ENCODE measurements around the gene SIRT3. TPM values are rescaled to one million over a fixed set of nuclear protein-coding genes. Genes with fewer than 3 reads are reported as not detected.

The SIRT3 gene
- total RNA-seq, 1 donor from 2014 or later: 11.4 TPM

- Histone ChIP-seq H3K36me3 (ENCODE audit: control insufficient read depth, insufficient read depth, low read length) (no peaks in the 10 kb centered on the region), H3K4me3 (ENCODE audit: low read depth, low read length) (no peak overlapping the region), H3K27me3 (ENCODE audit: control insufficient read depth, insufficient read depth, low read length) (peaks cover 83% of the 10 kb centered on the region)
- no peak for TF ChIP-seq CTCF (IDR thresholded peaks at IDR 0.05; ENCODE audit: insufficient read depth, low read length, poor library complexity, severe bottlenecking)
- DNase-seq (ENCODE audit: low read depth): no peak
Observed at GRCh38 chr11:282630-283360, 46.7 kb upstream of the SIRT3 start.

- no peak for TF ChIP-seq CTCF (IDR thresholded peaks at IDR 0.05; ENCODE audit: insufficient read depth, low read length, poor library complexity, severe bottlenecking)
- no peaks in the 10 kb centered on the region for H3K36me3 ChIP-seq (ENCODE audit: control insufficient read depth, insufficient read depth, low read length)
- H3K4me3 ChIP-seq (ENCODE audit: low read depth, low read length): no peak overlapping the region
- no peak for DNase-seq (ENCODE audit: low read depth)
- peaks cover 77% of the 10 kb centered on the region for H3K27me3 ChIP-seq (ENCODE audit: control insufficient read depth, insufficient read depth, low read length)
Observed at GRCh38 chr11:282171-282570, 46.0 kb upstream of the SIRT3 start.

DNA sequence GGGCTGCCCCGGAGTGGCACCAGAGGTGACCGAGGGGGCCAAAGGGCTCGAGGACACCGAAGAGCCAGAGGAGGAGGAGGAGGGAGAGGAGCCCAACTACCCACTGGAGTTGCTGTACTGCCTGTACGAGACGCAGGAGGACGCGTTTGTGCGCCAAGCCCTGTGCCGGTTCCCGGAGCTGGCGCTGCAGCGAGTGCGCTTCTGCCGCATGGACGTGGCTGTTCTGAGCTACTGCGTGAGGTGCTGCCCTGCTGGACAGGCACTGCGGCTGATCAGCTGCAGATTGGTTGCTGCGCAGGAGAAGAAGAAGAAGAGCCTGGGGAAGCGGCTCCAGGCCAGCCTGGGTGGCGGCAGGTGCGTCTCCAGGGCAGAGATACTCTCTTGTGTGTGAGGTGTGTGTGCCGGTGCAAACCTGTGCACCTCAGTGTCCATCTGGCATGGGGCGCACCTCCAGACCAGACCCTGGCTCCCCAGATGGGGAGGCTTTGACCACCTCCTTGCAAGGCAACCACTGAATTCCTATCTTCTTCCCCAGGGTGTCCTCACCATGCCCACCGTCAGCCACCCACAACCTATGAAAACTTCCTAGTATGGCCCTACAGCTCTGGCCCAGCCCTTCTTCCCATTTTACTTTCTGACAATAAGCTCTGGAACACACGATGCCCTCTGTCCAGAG is 45.5 kb upstream of the SIRT3 start:
- no peak for TF ChIP-seq CTCF (IDR thresholded peaks at IDR 0.05; ENCODE audit: insufficient read depth, low read length, poor library complexity, severe bottlenecking)
- Histone ChIP-seq H3K4me3 (ENCODE audit: low read depth, low read length) (no peak overlapping the region), H3K36me3 (ENCODE audit: control insufficient read depth, insufficient read depth, low read length) (no peaks in the 10 kb centered on the region), H3K27me3 (ENCODE audit: control insufficient read depth, insufficient read depth, low read length) (peaks cover 74% of the 10 kb centered on the region)
- no peak for DNase-seq (ENCODE audit: low read depth)

DNA sequence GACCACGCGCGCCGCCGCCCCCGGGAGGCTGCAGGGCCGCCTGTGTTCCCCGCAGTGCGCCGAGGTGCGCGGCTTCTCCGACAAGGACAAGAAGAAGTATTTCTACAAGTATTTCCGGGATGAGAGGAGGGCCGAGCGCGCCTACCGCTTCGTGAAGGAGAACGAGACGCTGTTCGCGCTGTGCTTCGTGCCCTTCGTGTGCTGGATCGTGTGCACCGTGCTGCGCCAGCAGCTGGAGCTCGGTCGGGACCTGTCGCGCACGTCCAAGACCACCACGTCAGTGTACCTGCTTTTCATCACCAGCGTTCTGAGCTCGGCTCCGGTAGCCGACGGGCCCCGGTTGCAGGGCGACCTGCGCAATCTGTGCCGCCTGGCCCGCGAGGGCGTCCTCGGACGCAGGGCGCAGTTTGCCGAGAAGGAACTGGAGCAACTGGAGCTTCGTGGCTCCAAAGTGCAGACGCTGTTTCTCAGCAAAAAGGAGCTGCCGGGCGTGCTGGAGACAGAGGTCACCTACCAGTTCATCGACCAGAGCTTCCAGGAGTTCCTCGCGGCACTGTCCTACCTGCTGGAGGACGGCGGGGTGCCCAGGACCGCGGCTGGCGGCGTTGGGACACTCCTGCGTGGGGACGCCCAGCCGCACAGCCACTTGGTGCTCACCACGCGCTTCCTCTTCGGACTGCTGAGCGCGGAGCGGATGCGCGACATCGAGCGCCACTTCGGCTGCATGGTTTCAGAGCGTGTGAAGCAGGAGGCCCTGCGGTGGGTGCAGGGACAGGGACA is 44.8 kb upstream of the SIRT3 start:
- H3K4me3 ChIP-seq (ENCODE audit: low read depth, low read length): no peak overlapping the region
- H3K36me3 ChIP-seq (ENCODE audit: control insufficient read depth, insufficient read depth, low read length): no peaks in the 10 kb centered on the region
- H3K27me3 ChIP-seq (ENCODE audit: control insufficient read depth, insufficient read depth, low read length): peaks cover 72% of the 10 kb centered on the region
- DNase-seq (ENCODE audit: low read depth): no peak
- no peak for TF ChIP-seq CTCF (IDR thresholded peaks at IDR 0.05; ENCODE audit: insufficient read depth, low read length, poor library complexity, severe bottlenecking)

DNA sequence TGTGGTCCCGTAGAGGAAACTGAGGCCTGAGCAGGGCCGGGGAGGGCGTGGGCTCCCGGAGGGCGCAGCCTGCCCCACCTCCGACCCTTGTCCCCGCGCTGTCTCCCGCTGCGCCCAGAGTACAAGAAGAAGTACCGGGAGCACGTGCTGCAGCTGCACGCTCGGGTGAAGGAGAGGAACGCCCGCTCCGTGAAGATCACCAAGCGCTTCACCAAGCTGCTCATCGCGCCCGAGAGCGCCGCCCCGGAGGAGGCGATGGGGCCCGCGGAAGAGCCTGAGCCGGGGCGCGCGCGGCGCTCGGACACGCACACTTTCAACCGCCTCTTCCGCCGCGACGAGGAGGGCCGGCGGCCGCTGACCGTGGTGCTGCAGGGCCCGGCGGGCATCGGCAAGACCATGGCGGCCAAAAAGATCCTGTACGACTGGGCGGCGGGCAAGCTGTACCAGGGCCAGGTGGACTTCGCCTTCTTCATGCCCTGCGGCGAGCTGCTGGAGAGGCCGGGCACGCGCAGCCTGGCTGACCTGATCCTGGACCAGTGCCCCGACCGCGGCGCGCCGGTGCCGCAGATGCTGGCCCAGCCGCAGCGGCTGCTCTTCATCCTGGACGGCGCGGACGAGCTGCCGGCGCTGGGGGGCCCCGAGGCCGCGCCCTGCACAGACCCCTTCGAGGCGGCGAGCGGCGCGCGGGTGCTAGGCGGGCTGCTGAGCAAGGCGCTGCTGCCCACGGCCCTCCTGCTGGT is 44.0 kb upstream of the SIRT3 start:
- H3K27me3 ChIP-seq (ENCODE audit: control insufficient read depth, insufficient read depth, low read length): peaks cover 68% of the 10 kb centered on the region
- DNase-seq (ENCODE audit: low read depth): no peak
- no peaks in the 10 kb centered on the region for H3K36me3 ChIP-seq (ENCODE audit: control insufficient read depth, insufficient read depth, low read length)
- no peak for TF ChIP-seq CTCF (IDR thresholded peaks at IDR 0.05; ENCODE audit: insufficient read depth, low read length, poor library complexity, severe bottlenecking)
- no peak overlapping the region for H3K4me3 ChIP-seq (ENCODE audit: low read depth, low read length)

Measured in kidney epithelial cell (primary cell).